HL-60 (cell line): ENCODE results near the gene URB1.

Experiments
- DNase-seq, 2 experiments: peaks; one replicate each; pipeline ENCODE4 v3.0.0-alpha.2; 2010 to 2020; ENCODE audit warnings: low read depth in 1 of 2, low spot score in 1 of 2
- H3K27ac ChIP-seq: fragments of 250-450 bp; sonication (Bioruptor Pico); replicated peaks from 2 replicates; pipeline ENCODE4 v1.5.1; 2020; ENCODE audit warnings: mild to moderate bottlenecking, moderate library complexity
- H3K27me3 ChIP-seq: fragments of 250-450 bp; sonication (Bioruptor Pico); 2 replicates; pipeline ENCODE4 v1.5.1; 2021; ENCODE audit warnings: mild to moderate bottlenecking, moderate library complexity; ENCODE audit not compliant: insufficient read depth, poor library complexity, severe bottlenecking
- H3K4me3 ChIP-seq: replicated peaks from 2 replicates; pipeline ENCODE4 v1.5.1; 2011; ENCODE audit warnings: mild to moderate bottlenecking, control low read depth, low read length; ENCODE audit not compliant: insufficient read depth
- CTCF ChIP-seq: IDR thresholded peaks from one replicate; pipeline ENCODE4 v1.5.1; 2011; ENCODE audit warnings: low read length, control low read depth, inconsistent platforms; ENCODE audit not compliant: insufficient read depth
- GABPA ChIP-seq: IDR thresholded peaks from 2 replicates; pipeline ENCODE4 v1.6.1; 2012; ENCODE audit warnings: low read depth
- POLR2AphosphoS5 ChIP-seq: IDR thresholded peaks from 2 replicates; pipeline ENCODE4 v1.6.1; 2012; ENCODE audit warnings: low read depth
- REST ChIP-seq: IDR thresholded peaks from 2 replicates; pipeline ENCODE4 v1.6.1; 2012; ENCODE audit warnings: low read depth; ENCODE audit not compliant: insufficient replicate concordance
- SPI1 ChIP-seq: IDR thresholded peaks from 2 replicates; pipeline ENCODE4 v1.6.1; 2012; ENCODE audit warnings: low read depth, mild to moderate bottlenecking, borderline replicate concordance

URB1 gene

GRCh38 chr21:32285476-32285875 lies 107.3 kb downstream of the URB1 start:
- no peak for DNase-seq
- Histone ChIP-seq H3K27ac (no peak overlapping the region), H3K27me3 (no peaks in the 10 kb centered on the region), H3K4me3 (no peak overlapping the region)
- TF ChIP-seq GABPA = no peak
- TF ChIP-seq POLR2AphosphoS5 = no peak

- peak in 1 of 2 experiments; percentile 28 for DNase-seq
- Histone ChIP-seq H3K27me3 (no peaks in the 10 kb centered on the region), H3K4me3 (no peak overlapping the region), H3K27ac (peak overlapping the region; percentile 36)
- TF ChIP-seq SPI1 (no peak), GABPA (no peak), CTCF (no peak), REST (no peak), POLR2AphosphoS5 (no peak)
These were observed 109.8 kb downstream of the URB1 start for GRCh38 chr21:32282992-32283391.

- no peak for TF ChIP-seq POLR2AphosphoS5
- no peak for TF ChIP-seq GABPA
- TF ChIP-seq REST = no peak
- TF ChIP-seq CTCF = no peak
- no peak for TF ChIP-seq SPI1
- no peak for DNase-seq
- Histone ChIP-seq H3K4me3 (no peak overlapping the region), H3K27me3 (no peaks in the 10 kb centered on the region), H3K27ac (no peak overlapping the region)
These were observed 111.3 kb downstream of the URB1 start for GRCh38 chr21:32281531-32281930.

- H3K4me3 ChIP-seq = peak overlapping the region; percentile 99
- TF ChIP-seq CTCF (no peak), REST (no peak), GABPA (no peak), SPI1 (no peak), POLR2AphosphoS5 (no peak)
- no peaks in the 10 kb centered on the region for H3K27me3 ChIP-seq
- peak overlapping the region; percentile 74 for H3K27ac ChIP-seq
- no peak for DNase-seq
These were observed 113.5 kb downstream of the URB1 start for GRCh38 chr21:32279377-32279680.
